HG03521 (cell line): ENCODE measurements around the gene GSDMA.
"Not testable (repeated sequence)": the region's sequence is repeated elsewhere in the genome, so short reads cannot be mapped to it uniquely, and the experiment has no call there.

Experiments used
- ATAC-seq: cut with Tn5 transposase; IDR thresholded peaks from one replicate; pipeline ENCODE4 v1.9.1; 2021; ENCODE audit warnings: mild to moderate bottlenecking, moderate library complexity; ENCODE audit not compliant: unreplicated experiment

GSDMA gene

GRCh38 chr17:39928858-39929645 is 33.8 kb upstream of the GSDMA start:
- ATAC-seq, result no peak

GRCh38 chr17:39929646-39930407 is 33.0 kb upstream of the GSDMA start:
- ATAC-seq, result no peak

- no peak for ATAC-seq
These were observed 28.9 kb upstream of the GSDMA start for GRCh38 chr17:39933912-39934311.

GRCh38 chr17:39934324-39934723 is 28.5 kb upstream of the GSDMA start:
- ATAC-seq, result no peak

- ATAC-seq, result no peak
These were observed 26.9 kb upstream of the GSDMA start for GRCh38 chr17:39935909-39936308.

GRCh38 chr17:39937447-39937846 is 25.4 kb upstream of the GSDMA start:
- no peak for ATAC-seq

- no peak for ATAC-seq
These were observed 24.5 kb upstream of the GSDMA start for GRCh38 chr17:39938140-39938869.

GRCh38 chr17:39939106-39939505 is 23.7 kb upstream of the GSDMA start:
- ATAC-seq, result no peak

GRCh38 chr17:39939588-39940419 is 23.0 kb upstream of the GSDMA start:
- ATAC-seq, result no peak

GRCh38 chr17:39943702-39944392 is 19.0 kb upstream of the GSDMA start:
- no peak for ATAC-seq

GRCh38 chr17:39944393-39944711 is 18.5 kb upstream of the GSDMA start:
- ATAC-seq, result no peak

- no peak for ATAC-seq
These were observed 16.1 kb upstream of the GSDMA start for GRCh38 chr17:39946551-39947330.

- ATAC-seq, result not testable (repeated sequence)
These were observed 14.3 kb upstream of the GSDMA start for GRCh38 chr17:39948489-39948828.

GRCh38 chr17:39949028-39949427 is 13.8 kb upstream of the GSDMA start:
- no peak for ATAC-seq

GRCh38 chr17:39950871-39951348 is 11.9 kb upstream of the GSDMA start:
- ATAC-seq, result no peak

- no peak for ATAC-seq
These were observed 10.7 kb upstream of the GSDMA start for GRCh38 chr17:39951924-39952679.

- peak; percentile 75 for ATAC-seq
These were observed 9.9 kb upstream of the GSDMA start for GRCh38 chr17:39952680-39953470.

GRCh38 chr17:39953471-39953888 is 9.3 kb upstream of the GSDMA start:
- no peak for ATAC-seq
